Activated naive CD8-positive, alpha-beta T cell treated with anti-CD3 and anti-CD28 coated beads, Interleukin-2, amount 10 ng/mL, durations not matched to agents 7 days and 5 days (primary cell): ENCODE measurements around the gene RALGAPA2. TPM values are rescaled to one million over a fixed set of nuclear protein-coding genes. Genes with fewer than 3 reads are reported as not detected.

Experiments
- ATAC-seq: fragments of 150-1000 bp; cut with Tn5 transposase; one replicate; pipeline ENCODE4 v1.10.0; 2021; ENCODE audit warnings: low read depth, moderate library complexity
- POLR2A ChIA-PET: fragments of 350-600 bp; sonication (Branson Sonifier 250); formaldehyde crosslinking; loops from one replicate; lab custom pipeline; 2021; ENCODE audit warnings: antibody characterized with exemption; lab: Charles Lee
- DNase-seq: peaks from one replicate; pipeline ENCODE4 v3.0.0; 2021
- H3K27ac Mint-ChIP-seq: one replicate; pipeline ENCODE4 v1.8.0; 2022; ENCODE audit warnings: mild to moderate bottlenecking, mixed read lengths
- H3K27me3 Mint-ChIP-seq: one replicate; pipeline ENCODE4 v1.8.0; 2022; ENCODE audit warnings: mild to moderate bottlenecking, moderate library complexity, mixed read lengths
- H3K36me3 Mint-ChIP-seq: one replicate; pipeline ENCODE4 v1.8.0; 2021; ENCODE audit warnings: mild to moderate bottlenecking, mixed read lengths
- H3K4me1 Mint-ChIP-seq: one replicate; pipeline ENCODE4 v1.8.0; 2021; ENCODE audit warnings: mixed read lengths
- H3K4me3 Mint-ChIP-seq: one replicate; pipeline ENCODE4 v1.8.0; 2022; ENCODE audit warnings: mild to moderate bottlenecking, moderate library complexity, mixed read lengths
- H3K9me3 Mint-ChIP-seq: one replicate; pipeline ENCODE4 v1.8.0; 2021; ENCODE audit warnings: mixed read lengths
- total RNA-seq, 2 experiments: library from RNA; stranded (reverse); gene quantifications; one replicate each; pipeline ENCODE4 v1.2.3, GENCODE V29; 2021

Gene RALGAPA2
- total RNA-seq, 2 experiments from 2014 or later: 25.1 to 28.6 TPM

DNA sequence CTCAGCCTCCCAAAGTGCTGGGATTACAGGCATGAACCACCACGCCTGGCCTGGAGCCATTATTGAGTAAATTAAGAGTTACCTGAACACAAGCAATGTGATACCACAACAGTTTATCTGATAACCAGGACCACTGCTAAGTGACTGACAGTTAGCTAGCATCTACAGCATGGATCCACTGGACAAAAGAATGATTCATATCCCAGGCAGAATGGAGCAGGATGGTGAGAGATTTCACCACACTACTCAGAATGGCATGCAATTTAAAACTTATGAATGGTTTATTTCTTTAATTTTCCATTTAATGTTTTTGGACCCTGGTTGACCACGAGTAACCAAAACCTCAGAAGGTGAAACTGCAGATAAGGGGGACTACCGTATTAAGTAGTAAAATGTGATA is 48.6 kb downstream of the RALGAPA2 start:
- DNase-seq (no peak), ATAC-seq (no peak)
- no peak overlapping the region for H3K4me3 Mint-ChIP-seq
- POLR2A ChIA-PET: no interaction called here
- H3K9me3 Mint-ChIP-seq: no peaks in the 10 kb centered on the region
- peaks cover 17% of the 10 kb centered on the region for H3K4me1 Mint-ChIP-seq
- peaks cover 1% of the 10 kb centered on the region for H3K36me3 Mint-ChIP-seq
- H3K27ac Mint-ChIP-seq: no peak overlapping the region
- H3K27me3 Mint-ChIP-seq: no peaks in the 10 kb centered on the region

DNA sequence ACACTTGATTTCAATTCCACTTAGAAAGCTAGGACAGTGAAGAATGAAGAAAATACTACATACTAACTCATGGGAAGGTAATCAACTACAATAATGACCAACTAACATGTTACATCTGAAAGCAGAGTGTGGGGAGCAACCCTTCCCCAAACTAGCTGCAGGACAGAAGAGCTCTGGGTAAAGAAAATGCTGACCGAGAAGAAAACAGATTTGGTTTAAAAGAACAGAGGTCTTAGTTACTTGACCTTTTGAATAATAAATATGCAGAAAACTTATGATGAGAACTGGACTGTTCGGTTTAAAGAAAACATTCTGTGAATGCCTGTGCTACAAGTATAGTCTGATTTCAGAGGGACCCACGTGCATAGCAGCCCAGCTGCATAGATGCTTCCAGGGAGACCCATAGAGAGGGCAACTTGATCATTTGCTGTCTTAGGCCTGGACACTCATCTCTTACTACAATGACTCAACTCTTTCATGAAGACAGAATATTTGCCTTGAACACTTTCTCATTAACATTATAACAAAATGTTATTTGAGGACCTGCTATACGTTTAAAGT is 53.5 kb downstream of the RALGAPA2 start:
- Mint-ChIP-seq H3K9me3 (no peaks in the 10 kb centered on the region), H3K27me3 (no peaks in the 10 kb centered on the region), H3K36me3 (no peaks in the 10 kb centered on the region), H3K4me3 (no peak overlapping the region), H3K4me1 (no peaks in the 10 kb centered on the region), H3K27ac (no peak overlapping the region)
- ATAC-seq (no peak), DNase-seq (no peak)
- POLR2A ChIA-PET: no interaction called here

- Mint-ChIP-seq H3K27me3 (no peaks in the 10 kb centered on the region), H3K27ac (no peak overlapping the region), H3K9me3 (no peaks in the 10 kb centered on the region), H3K4me3 (no peak overlapping the region), H3K36me3 (no peaks in the 10 kb centered on the region), H3K4me1 (no peaks in the 10 kb centered on the region)
- ATAC-seq (no peak), DNase-seq (no peak)
- POLR2A ChIA-PET: no interaction called here
Observed at GRCh38 chr20:20658123-20658522, 54.3 kb downstream of the RALGAPA2 start.

GRCh38 chr20:20657092-20657491 is 55.4 kb downstream of the RALGAPA2 start:
- H3K4me1 Mint-ChIP-seq: peaks cover 3% of the 10 kb centered on the region
- H3K27me3 Mint-ChIP-seq: no peaks in the 10 kb centered on the region
- H3K36me3 Mint-ChIP-seq: peaks cover 5% of the 10 kb centered on the region
- ATAC-seq (no peak), DNase-seq (no peak)
- POLR2A ChIA-PET: no interaction called here
- no peak overlapping the region for H3K4me3 Mint-ChIP-seq
- H3K27ac Mint-ChIP-seq: no peak overlapping the region
- no peaks in the 10 kb centered on the region for H3K9me3 Mint-ChIP-seq

DNA sequence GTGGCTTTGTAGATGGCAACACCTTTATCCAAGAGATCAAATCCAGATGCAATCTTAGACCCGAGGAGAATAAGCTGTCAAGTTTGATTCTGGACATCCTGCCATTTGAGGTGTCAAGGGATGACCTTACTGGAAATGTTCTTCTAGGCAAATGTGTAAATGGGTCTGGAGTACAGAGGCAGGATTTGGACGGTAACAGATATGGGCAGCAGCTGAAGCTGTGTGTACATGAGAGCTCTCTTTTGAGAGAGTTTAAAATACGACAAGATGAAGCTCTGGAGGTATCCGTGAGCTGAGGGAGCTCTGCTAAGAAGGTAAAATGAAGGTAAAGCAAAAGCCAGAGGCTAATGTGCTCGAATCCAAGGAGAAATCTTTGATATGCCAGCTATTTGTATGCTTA is 56.6 kb downstream of the RALGAPA2 start:
- Mint-ChIP-seq H3K4me1 (peaks cover 3% of the 10 kb centered on the region), H3K36me3 (peaks cover 5% of the 10 kb centered on the region), H3K4me3 (no peak overlapping the region), H3K9me3 (no peaks in the 10 kb centered on the region), H3K27me3 (no peaks in the 10 kb centered on the region), H3K27ac (no peak overlapping the region)
- DNase-seq: no peak
- ATAC-seq: no peak
- POLR2A ChIA-PET: no interaction called here

- no peak for ATAC-seq
- Mint-ChIP-seq H3K27ac (no peak overlapping the region), H3K27me3 (no peaks in the 10 kb centered on the region), H3K4me3 (no peak overlapping the region), H3K36me3 (peaks cover 9% of the 10 kb centered on the region), H3K9me3 (no peaks in the 10 kb centered on the region), H3K4me1 (peaks cover 7% of the 10 kb centered on the region)
- no peak for DNase-seq
- POLR2A ChIA-PET: no interaction called here
Observed at GRCh38 chr20:20649945-20650344, 62.5 kb downstream of the RALGAPA2 start.

- no peak for ATAC-seq
- POLR2A ChIA-PET: no interaction called here
- no peak for DNase-seq
- Mint-ChIP-seq H3K36me3 (peaks cover 14% of the 10 kb centered on the region), H3K27me3 (no peaks in the 10 kb centered on the region), H3K4me3 (no peak overlapping the region), H3K27ac (no peak overlapping the region), H3K4me1 (peaks cover 8% of the 10 kb centered on the region), H3K9me3 (no peaks in the 10 kb centered on the region)
Observed at GRCh38 chr20:20643927-20644326, 68.5 kb downstream of the RALGAPA2 start.

- POLR2A ChIA-PET: no interaction called here
- DNase-seq (no peak), ATAC-seq (no peak)
- no peak overlapping the region for H3K27ac Mint-ChIP-seq
- peaks cover 15% of the 10 kb centered on the region for H3K4me1 Mint-ChIP-seq
- no peaks in the 10 kb centered on the region for H3K9me3 Mint-ChIP-seq
- no peak overlapping the region for H3K4me3 Mint-ChIP-seq
- H3K27me3 Mint-ChIP-seq: no peaks in the 10 kb centered on the region
- peaks cover 13% of the 10 kb centered on the region for H3K36me3 Mint-ChIP-seq
Observed at GRCh38 chr20:20641783-20642182, 70.7 kb downstream of the RALGAPA2 start.

DNA sequence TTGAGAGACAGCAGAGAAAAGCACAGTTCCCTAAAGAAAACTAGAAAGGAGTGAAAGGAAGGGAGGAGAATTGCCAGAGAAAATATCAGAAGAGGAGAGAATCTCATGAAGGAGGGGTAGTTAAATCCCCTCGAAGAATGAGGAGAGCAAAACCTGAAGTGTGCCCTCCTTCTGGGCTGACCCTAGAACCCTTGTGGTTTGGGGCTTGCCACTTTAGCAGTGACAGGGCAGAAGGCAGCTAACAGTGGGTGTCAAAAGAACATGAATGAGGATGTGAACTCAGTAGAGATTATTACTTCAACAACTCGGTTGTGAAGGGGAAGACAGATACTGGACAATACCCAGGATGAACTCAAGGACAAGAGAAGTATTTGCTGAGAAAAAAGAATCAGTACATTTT is 73.6 kb downstream of the RALGAPA2 start:
- H3K4me1 Mint-ChIP-seq: peaks cover 15% of the 10 kb centered on the region
- no peaks in the 10 kb centered on the region for H3K27me3 Mint-ChIP-seq
- peak overlapping the region; percentile 19 for H3K27ac Mint-ChIP-seq
- H3K36me3 Mint-ChIP-seq: peaks cover 26% of the 10 kb centered on the region
- ATAC-seq (no peak), DNase-seq (no peak)
- POLR2A ChIA-PET: no interaction called here
- H3K4me3 Mint-ChIP-seq: no peak overlapping the region
- H3K9me3 Mint-ChIP-seq: no peaks in the 10 kb centered on the region

DNA sequence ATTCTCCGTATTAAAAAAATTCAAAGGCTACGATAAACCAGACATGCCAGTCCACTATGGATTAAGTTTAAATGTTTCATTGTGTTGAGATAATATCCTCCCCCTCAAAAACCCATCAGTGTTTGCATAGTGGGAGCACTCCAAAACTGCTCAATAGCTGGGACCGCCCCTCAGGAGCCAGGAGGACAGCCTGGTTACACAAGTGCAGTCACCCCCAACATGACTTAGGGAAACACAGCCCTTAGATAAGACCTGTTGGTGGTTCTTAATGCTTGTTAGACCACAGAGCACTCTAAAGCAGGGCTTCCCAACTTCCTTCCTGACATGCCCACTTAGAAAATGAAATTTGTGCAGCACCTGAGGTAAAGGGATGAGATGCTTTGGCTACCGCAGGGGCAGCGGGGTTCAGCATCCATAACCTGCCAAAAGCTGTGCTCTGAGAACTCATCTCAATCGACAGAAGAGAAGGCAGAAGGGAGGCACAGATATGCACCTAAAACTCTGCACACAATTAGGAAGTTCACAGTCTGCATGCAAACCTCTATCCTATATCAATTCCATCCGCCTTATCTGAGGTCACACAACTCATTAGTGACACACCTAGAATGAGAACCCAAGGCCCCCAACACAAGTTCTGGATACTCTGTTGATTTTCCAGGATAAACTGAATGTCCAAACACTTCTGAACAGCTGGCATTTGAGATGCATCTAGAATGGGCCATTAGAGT is 74.3 kb downstream of the RALGAPA2 start:
- Mint-ChIP-seq H3K4me1 (peaks cover 15% of the 10 kb centered on the region), H3K36me3 (peaks cover 26% of the 10 kb centered on the region), H3K4me3 (no peak overlapping the region), H3K27ac (no peak overlapping the region), H3K9me3 (no peaks in the 10 kb centered on the region), H3K27me3 (no peaks in the 10 kb centered on the region)
- DNase-seq: no peak
- ATAC-seq: no peak
- POLR2A ChIA-PET: no interaction called here

DNA sequence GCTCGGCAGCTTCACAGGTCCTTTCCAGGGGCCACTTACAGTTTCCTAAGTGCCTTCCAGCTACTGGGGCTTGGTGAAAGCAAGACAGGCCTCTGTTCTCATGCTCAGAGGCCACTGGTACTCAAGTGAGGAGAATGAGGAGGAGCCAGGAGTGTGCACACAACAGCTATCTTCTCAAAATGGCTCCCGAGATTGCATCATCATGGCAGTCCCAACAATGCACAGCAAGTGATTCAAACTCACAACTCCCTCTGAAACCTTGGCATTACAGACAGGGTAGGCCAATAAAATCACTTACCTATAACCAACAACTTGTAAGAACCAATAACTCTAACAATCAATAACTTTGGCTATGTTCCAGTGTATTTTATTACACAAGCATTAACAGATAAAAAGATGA is 77.4 kb downstream of the RALGAPA2 start:
- Mint-ChIP-seq H3K4me1 (peaks cover 15% of the 10 kb centered on the region), H3K27me3 (no peaks in the 10 kb centered on the region), H3K36me3 (peaks cover 27% of the 10 kb centered on the region), H3K9me3 (no peaks in the 10 kb centered on the region), H3K27ac (no peak overlapping the region), H3K4me3 (no peak overlapping the region)
- no peak for DNase-seq
- POLR2A ChIA-PET: no interaction called here
- no peak for ATAC-seq

DNA sequence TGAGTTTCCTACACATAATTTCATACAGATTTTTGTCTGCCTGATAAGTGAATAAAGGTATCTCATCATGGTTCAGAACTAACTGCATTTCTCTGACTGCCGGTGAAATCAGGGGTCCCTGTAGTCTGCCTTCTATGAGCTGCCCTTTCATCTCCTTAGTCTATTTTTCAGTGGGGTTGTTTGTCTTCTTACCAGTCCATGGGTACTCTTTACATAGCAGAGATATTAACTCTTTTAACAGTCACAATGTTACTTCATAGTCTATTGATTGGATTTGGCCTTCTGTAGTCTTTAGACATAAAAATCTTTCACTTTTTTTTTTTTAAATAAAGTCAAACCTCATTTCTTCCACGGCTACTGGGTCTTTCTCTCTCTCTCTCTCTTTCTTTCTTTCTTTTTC is 79.8 kb downstream of the RALGAPA2 start:
- Mint-ChIP-seq H3K4me1 (no peaks in the 10 kb centered on the region), H3K36me3 (peaks cover 25% of the 10 kb centered on the region), H3K4me3 (no peak overlapping the region), H3K27me3 (no peaks in the 10 kb centered on the region), H3K9me3 (no peaks in the 10 kb centered on the region), H3K27ac (no peak overlapping the region)
- DNase-seq: no peak
- POLR2A ChIA-PET: no interaction called here
- no peak for ATAC-seq

- no peaks in the 10 kb centered on the region for H3K4me1 Mint-ChIP-seq
- peaks cover 29% of the 10 kb centered on the region for H3K36me3 Mint-ChIP-seq
- no peak for ATAC-seq
- H3K9me3 Mint-ChIP-seq: no peaks in the 10 kb centered on the region
- H3K27me3 Mint-ChIP-seq: no peaks in the 10 kb centered on the region
- no peak for DNase-seq
- H3K4me3 Mint-ChIP-seq: no peak overlapping the region
- POLR2A ChIA-PET: interaction anchor here (0.6 kb wide), 1 partner anchor 373 kb away, joined by 3 read pairs; no protein-coding TSS in a partner anchor
- no peak overlapping the region for H3K27ac Mint-ChIP-seq
Observed at GRCh38 chr20:20630551-20630950, 81.9 kb downstream of the RALGAPA2 start.

DNA sequence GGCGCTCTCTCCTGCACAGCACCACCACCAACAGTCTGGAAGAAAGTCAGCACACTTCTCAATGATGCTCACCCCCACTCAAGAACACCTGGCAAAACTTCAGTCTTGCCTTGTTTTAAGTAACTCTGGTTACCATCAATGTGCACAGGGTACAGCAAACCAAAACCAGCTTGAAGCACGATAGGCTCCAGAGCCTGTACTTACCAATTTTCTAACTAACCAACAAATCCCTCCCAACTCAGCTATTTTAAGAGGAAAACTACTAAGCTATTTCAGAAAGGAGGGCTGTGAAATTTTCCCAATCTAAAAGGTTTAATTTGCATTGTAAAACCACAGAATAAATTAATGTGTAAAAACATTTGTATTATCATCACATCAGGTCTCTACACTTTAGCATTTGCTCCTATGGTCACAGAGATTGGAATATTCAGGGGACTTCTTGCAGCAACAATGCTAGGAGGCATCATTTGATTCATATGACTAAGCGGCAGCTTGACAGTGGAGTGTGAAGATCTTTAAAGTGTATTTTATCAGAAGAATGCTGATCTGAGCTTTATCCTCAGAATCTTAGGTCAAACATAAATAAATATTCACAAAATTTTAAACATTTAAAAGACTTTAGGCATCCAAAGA is 82.8 kb downstream of the RALGAPA2 start:
- POLR2A ChIA-PET: no interaction called here

More for the DNA sequence above, 82.8 kb downstream of the RALGAPA2 start:
- Mint-ChIP-seq H3K27me3 (no peaks in the 10 kb centered on the region), H3K36me3 (peaks cover 21% of the 10 kb centered on the region), H3K4me1 (no peaks in the 10 kb centered on the region), H3K27ac (no peak overlapping the region), H3K9me3 (no peaks in the 10 kb centered on the region), H3K4me3 (no peak overlapping the region)
- DNase-seq (no peak), ATAC-seq (no peak)
